GM19397 (cell line): ENCODE measurements around the gene TENT5C.

Experiments
- ATAC-seq: cut with Tn5 transposase; IDR thresholded peaks from one replicate; pipeline ENCODE4 v1.9.1; 2021; ENCODE audit warnings: mild to moderate bottlenecking, moderate library complexity; ENCODE audit not compliant: unreplicated experiment

The TENT5C gene

DNA sequence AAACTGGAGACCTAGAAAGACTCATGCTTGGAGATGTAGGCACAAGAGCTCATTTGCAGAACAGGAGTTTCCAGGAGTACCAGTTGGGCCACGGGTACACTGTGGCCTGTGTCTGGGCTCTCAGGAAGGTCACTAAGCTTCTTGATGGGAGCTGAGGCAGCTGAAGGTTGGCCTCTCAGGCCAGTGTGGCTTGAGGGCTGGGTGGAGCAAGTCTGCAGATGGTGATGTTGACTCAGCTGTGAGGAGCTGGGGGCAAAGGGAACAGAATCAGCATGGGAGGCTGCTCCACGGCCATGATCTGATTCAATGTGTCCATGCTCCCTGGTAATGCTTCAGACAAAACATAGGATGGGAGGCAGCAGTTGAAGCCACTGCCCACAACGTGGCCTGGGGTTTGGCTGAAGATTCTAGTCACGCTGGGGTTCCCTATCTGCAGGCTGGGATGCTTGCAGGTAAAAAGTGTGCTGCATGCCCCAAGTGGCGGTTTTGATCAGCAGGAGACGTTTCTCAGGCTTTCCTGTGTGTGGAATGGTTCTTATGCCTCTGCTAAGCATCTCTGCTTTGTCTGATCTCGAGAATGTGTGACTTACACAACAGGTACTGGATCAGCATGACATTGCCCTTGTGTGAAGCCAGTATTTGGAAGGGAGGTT, 15.4 kb upstream of the TENT5C start:
- ATAC-seq = no peak

DNA sequence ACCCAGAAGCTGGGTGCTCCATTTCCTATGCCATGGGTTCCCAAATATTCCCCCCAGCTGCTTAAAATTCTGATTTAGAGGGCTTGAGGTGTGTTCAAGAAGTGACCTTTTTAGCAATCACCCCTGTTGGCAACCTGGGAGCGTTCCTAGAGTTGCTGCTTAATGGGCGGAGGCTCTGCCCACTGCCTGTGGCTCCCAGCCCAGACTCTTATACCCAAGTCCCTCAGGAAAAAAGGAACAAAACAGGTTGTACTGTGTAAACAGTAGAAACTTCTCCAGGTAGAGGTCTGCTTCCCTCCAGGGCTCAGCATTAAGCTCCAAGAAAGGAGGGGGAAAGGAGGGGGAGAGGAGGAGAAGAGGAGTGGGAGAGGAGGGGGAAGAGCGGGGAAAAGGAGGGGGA, 14.6 kb upstream of the TENT5C start:
- ATAC-seq = no peak

DNA sequence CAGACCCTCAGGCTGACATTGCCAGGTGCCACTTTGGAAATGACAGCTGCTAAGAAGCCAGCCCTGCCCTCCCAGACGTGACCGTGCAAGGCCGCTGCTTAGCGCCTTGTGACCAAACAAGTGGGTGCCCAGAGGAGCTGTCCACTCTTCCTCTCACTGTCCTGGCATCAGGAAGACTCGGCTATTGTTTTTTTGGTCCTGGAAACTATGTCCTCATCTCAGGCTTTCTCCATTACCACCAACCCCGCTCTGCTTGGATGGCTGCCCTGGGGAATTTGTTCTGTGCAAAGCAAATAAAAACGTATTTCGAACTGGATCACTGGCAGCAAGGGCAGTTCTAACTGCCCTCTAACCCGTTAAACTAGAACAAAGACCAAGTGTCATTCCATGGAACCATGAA, 13.7 kb upstream of the TENT5C start:
- ATAC-seq = no peak

DNA sequence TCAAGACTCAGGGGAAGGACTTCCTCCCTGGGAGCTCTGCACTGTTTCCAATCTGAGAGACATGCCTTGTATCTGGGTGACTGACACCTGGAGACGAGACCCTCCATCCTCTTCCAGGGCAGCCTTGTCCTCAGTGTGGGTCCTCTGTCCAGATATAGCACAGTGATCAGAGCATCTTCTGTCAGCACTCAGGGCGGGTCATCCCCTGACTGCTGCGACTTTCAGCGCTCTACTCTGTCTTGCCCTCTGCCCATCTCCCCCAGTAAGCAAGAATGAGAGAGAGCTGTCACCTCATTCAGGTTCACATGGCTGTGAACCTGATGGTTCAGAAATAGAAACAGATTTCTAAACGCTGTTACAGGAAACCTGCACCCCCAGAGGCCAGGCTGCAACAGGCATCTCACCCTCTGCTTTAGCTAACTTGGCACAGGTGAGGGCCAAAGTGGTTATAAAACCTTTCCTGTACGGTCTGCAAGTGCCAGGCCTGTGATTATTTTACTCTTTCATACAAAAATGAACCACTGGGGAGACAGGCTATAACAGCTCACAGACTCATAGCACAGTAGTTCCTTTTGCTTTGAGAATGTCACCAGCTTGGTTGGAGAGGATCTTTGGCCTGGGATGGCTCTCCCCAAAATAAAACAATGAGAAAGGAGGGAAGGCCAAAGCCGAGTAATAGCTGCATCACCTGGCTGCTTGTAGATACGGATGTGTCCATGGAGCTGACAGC, 11.4 kb upstream of the TENT5C start:
- no peak for ATAC-seq

DNA sequence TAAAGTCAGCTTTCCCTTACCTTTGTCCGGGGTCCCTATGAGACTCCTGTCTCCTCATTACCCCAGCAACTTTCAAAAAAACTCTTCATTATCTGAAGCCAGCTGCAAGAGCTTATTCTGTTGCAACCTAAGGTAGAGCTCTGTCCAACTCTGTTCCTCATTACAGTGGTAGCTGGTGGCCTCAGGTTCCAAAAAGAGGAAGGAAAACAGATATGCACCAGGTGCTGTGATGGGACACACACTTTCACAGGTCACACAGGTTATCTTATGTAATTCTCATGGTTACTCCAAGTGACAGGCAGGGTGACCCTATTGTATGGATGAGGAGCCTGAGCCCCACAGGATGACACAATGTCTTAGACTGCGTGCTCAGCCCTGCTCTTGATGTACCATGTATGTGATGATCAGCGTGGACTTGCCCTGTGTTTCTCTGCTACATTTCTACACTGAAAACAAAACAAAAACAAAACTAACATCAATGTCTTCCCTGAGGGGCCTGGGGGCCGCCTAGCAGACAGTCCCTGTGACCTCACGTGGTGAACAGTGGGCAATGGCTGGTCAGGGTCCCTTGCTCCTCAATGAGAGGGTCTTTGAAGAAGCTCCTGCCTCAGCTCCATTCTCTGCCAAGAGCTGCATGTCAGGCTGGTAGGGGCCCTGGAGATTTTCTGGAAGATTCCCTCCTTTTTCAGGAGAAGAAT, 9.7 kb upstream of the TENT5C start:
- ATAC-seq = no peak

DNA sequence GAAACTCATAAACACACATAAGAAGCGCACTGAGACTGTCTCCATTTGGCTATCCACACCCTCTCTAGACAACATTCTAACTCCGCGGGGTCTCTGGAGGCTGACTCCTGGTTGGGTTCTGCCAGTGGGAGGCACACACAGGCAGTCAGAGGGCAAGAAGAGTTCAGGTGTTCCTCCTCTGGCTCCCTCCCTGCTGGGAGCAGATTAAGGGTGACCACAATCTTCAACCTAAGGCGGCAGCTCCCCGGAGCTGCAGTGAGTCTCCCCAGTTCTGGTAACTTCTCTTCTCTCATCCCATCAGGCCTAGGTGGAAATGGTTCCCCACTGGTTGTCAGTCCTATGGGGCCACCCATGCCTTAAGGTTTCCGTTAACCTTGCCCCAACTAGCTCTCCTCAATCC, 7.4 kb upstream of the TENT5C start:
- ATAC-seq = no peak

DNA sequence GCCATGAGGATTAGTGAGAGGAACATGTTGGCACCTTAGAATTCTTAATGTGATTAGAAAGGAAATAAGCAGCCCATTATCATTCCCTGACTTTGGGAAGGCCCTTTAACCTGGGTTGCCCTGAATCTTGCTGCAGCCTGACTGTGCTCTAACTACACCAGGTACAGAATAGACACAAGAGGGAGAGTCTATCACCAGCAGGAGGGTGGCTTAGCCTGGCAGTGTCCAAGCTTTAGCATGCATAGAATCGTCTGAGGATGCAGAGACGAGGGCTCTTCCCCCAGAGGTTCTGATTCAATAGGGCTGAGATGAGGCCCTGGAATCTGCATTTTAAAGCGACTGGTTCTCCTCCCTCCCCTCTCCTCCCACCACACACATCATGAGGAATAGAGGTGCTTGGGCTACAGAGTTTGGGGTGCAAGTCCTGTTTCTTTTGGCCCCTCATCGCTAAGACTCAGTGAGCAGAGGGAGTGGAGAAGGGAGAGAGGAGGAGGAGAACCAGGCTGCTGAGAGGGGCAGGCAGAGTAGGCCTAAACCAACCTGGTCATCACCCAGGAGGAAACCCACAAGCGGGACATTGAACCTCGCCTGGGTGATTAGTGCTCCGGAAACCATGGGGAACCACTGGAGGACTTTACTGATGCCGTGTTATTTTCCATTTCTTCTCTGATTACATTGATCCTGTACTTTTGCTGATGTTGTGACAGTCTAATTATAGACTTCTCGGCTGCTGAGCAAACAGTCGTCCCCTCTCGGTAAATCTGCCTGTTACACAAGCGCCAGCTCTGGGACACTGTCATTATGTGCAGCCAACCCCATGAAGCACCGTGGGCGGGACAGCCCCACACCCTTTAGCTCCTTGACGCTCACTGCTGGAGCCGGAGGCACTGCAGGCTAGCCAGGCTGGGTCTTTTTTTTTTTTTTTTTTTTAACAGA, 6.3 kb upstream of the TENT5C start:
- ATAC-seq = no peak

DNA sequence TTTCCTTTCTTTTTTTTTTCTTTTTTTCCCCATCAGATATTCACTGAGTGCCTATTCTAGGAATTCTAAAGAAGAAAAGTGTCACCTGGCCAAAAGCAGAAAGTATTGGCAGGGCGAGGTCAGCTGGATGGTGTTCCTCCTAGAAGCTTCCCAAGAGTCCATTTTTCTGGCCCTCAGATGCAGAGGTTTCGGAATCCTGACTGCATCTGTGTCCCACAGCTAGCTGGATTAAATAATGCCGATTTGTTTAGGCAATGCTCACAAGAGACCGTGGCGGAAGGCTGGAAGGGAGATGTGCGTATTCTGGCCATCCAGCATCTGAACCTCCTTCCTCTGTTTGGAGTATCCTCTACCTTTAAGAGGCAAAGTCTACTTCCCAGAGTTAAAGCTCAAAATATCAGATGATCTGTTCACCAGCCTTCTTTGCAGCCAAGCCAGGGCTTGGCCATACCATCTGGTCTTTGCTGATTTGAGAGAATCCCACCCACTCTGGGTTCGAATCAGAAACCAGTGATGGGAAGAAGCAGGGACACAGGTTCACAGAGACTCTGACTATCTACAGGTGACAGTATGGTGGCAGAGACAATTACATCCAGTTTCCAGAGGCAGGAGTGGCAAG, 5.4 kb upstream of the TENT5C start:
- no peak for ATAC-seq

DNA sequence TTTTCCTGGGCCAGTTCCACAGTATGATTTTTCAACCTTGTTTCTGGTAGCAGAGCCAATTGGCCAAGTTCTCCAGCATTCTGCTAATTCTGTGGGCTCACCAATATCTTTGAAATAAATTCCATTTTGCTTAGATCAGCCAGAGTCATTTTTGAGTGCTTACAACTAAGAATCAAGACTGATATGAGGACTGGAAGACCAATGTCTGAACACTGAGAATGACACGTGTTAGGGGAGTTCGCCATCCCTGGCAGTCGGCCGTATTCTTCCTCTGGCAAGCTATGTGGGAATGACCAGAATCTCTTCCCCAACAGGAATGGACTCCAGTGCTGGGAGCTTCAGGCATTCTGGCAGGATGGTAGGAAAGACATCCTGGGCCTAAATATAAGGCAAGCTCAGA, 4.9 kb upstream of the TENT5C start:
- ATAC-seq = no peak

DNA sequence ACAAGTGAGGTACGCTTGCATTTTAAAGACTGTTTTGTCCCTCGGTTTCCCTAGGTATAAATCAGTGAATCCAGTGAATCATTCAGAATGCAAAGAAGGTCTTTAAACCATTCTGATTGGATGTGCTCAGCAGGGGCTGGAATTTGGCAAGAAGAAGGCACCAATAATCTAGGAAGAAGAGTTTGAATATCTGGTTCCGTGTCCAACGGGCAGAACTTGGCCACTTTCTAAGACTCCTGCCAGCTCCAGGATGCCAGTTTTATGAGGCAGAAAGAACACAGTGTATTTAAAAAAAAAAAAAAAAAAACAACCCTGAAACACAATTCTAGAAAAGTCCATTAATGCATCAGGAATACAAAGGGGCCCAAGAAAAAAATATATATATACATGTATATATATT, 3.0 kb upstream of the TENT5C start:
- no peak for ATAC-seq

DNA sequence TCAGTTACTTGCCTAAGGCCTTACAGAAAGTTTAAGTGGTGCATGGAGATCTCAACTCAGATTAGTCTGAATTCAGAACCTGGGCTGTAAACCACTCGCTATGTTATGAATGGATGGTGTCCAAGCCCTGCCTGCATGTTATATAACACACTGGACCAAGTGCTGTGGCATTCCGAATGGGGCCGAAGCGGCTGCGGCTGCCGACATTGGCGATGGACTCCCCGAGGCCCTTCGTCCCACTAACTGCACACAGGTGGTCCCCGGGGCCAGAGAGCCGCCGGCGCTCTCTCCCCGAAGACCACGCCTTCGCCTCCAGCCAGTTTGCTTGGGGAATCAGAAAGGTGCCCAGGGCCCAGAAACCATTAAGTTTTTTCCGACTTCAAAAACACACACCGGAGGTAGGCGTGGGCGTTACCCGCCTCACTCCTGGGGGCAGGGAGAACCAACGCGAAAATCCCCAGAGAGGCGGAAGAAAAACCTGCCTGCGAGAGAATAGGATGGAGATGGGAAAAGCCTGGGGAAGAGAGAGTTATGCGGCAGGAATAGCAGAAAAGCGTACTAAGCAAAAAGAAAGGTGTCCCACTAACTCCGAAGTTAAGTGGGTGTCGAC, 579 bp upstream of the TENT5C start:
- ATAC-seq = peak; percentile 26

DNA sequence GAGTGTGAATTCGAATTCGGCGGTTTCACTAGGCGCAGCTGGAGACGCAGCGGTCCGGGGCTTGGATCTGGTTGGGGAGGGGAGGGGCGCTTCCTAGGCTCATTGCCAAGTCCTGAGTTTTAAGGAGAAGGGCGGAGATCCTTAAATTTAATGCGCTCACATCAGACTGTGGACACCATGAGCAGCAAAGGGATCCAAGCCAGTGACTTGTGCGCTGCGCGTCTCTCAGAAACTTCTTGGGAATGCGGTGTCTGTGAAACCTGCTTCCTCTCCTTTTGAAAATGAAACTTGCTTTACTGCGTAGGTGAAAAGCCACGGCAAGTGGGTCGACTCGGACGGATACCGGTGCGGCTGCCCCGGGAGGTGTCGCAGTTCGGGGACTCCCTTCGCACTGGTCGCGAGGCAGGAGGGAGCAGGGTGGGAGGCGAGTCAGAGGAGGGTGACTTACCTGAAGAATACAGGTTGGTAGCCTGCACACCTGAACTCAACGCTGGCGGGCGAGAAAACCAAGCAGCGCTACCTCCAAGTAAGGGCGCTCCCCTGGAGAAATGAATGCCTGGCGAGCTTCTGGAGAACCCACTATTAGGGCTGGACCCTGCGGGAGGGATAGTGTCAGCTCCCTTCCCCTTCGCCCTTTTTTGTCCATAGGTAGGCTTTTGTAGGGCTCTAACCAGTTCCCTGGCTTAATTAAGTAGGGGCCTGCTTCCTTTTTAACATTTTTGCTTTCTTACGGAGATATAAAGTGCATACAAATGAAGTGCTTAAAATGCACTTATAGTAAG, 992 bp downstream of the TENT5C start:
- no peak for ATAC-seq

DNA sequence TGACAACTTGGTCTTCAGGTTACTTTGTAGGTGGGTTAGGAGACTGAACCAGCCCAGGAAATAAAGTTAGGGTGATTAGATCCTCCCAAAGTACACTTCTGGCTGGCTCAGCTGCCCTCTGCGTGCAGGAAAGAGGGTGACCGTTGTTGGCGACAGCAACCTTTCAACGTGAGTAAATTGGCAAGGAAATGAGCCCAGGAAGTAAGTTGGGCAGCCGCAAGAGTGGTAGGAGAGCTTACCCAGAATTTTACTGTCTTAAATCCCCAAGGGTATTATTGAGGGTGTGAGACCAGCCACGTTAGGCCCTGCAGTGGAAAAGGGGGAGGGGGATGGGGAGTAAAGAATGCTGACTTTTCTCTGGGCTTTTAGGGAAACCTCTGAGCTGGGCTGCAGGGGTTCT, 1.6 kb downstream of the TENT5C start:
- no peak for ATAC-seq

DNA sequence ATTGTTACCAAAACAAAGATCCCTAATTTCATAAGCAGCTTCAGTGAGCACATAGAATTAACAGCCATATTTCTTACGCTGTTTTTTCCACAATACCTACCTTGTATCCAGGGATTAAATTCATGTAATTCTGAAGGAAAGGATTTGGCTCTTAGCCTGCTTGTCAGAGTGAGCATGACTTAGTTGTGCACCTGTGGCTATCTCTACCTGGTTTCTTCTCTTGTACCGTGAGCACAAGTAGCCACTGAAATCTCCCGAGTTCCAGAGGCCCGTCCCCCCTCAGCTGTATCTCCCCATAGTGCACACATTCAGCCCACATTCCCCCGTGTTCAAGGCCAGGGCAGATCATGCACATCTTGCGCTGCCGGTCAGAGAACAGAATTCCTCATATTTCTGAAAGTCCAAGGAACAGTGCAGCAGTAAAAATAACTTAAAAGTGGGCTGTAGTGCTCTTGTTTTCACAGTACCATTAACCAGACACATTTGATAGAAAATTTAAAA, 2.3 kb downstream of the TENT5C start:
- ATAC-seq = no peak

DNA sequence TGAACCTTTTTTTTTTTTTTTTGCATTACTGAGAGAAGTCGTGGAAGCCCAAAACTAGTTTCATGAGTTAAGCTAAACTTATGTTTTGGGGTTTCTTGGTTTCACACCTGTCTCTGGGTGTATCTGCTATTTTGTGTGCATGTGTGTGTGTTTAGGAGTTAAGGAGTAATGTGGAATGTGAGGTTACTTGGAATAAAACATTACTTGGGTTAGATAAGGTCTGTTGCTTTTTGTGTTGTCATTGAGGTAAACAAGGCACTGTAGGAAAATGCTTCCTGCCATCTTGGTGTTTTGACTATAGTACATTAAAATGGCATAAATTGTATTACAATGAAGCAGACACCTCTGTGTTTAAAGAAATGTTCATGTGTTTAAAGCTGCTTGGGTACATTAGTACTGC, 2.9 kb downstream of the TENT5C start:
- ATAC-seq = no peak

DNA sequence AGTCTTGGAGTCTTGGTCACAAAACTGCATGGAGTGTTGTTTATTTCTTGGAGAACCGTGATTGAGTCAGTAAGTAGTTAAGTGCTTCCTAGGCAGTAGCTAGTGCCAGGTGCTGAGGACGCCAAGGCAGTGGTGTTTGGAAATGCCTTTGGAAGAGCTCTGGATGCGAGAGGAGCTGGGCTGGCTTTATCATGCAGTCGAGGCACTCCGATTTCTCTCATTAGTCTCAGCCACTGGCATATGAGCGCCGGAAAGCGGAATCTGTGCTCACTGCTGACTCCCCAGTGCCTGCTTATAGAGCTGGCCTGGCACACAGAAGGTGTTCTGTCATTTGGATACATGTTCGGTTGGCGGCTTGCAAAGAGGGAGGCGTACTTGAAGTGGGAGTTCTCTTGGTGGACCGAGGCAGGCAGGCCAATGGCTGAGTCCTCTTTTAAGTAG, 3.6 kb downstream of the TENT5C start:
- no peak for ATAC-seq

DNA sequence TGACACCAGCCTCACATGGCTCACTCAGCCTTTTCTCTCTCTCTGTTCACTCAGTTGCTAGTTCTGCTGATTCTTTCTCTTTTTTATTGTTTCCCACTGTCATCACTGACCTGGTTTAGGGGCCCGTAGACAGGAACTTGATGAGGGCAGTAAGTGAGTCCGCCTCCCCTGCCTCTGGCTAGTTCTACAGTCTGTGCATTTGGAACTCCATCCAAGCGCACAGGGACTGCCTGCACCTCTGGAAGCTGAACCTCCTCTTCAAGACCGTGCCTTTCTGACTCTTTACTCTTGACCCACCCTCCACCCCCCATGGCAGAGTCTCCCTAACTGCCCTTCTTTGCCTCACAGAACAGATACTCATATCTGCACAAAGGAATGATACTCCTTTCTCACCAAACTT, 4.2 kb downstream of the TENT5C start:
- no peak for ATAC-seq

DNA sequence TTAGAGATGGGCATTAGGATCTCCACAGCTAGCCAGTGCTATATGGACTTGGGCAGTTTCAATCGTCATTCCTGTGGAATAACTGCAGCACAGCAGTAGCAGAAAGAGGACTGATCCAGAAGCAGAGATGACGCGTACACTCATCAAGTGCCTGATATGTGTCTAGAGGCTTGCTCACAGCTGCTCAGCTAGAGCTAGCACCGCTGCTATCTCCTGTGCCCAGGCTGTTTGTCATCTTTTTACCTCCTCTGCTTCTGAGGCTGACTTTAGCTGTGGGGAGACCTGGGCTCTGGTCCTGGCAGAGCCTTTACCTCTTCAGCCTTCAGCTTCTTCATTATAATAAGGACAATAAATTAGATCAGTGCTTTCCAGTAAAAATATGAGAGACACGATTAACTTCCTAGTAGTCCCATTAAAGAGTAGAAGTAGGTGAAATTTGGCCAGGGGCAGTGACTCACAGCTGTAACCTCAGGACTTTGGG, 5.3 kb downstream of the TENT5C start:
- ATAC-seq = no peak

DNA sequence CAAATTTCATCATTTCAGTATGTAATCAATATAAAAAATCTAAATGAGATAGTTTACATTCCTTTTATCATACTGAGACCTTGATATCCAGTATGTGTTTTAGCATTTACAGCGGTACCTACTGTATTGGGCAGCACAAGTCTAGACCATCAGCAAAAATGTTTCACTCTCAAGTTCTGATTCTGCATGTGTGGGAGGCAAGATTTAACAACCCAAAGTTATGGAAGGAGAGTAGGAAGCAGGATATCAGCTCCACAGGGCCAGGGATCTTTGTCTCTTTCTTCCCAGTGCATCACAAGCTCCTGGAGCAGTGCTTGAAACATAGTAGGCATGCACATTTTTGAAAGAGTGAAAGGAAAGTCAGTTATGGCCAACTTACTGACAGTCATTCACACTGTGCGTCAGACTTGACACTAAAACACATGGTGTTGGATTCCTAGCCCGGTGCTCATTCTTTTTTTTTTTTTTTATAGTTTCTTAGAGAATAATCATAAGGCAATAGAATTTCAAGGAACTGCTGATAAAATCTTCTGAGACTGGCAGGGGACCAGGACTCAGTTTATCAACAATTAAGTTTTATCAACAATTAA, 6.1 kb downstream of the TENT5C start:
- no peak for ATAC-seq
